HG03095 (cell line): ENCODE data around the gene MMAB.

Experiments
- ATAC-seq: cut with Tn5 transposase; IDR thresholded peaks from one replicate; pipeline ENCODE4 v1.9.1; 2021; ENCODE audit warnings: moderate library complexity; ENCODE audit not compliant: unreplicated experiment

MMAB gene

DNA sequence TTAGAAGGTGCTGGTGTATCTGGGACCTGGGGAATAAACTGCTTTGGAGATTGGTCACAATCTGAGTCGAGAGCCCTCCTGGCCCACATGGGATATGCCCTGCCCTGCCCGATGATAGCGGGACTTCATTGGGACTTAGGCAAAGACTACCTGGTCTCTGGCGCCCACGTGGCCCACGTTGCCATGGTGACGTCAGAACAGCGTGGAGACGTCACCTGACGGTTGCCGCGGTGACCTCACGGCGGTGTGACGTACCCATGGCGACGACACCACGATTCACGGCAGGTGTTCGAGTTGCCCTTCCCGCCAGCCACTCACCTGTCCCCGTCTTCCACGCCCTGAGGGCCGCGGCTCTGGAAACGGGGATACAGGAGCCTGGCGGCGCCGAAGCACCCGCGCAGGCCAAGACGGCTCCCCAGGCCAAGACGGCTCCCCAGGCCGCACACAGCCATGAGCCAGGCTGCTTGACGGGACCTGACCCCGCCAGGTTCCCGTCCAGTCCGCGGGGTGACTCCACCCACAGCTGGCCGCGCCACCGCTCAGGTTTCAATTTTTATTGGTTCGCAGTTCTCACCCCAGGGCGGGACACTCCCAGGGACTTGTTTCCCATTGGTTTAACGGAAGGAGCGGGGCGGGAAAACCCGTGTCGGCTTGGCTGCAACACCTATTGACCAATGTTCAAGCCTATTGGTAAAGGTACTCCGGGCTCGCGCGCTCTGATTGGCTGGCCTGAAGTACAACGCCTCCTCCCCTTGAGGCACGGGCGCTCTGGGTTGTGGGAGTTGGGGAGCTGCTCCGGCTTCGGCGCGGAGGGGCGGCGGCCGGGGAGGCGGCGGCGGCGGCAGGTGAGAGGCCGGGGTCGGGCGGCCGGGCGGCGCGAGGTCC, at the start of gene MMAB, which contains the start of gene MVK:
Gene MMAB, minus strand, starts transcription at position 476 of the 885 bp plus-strand sequence. Its CDS starts 24 bp downstream, at position 452.
Gene MVK, plus strand, starts transcription at position 766 of the 885 bp plus-strand sequence. CDS start 1,029 bp downstream, outside the sequence.
- peak; percentile 93 for ATAC-seq

DNA sequence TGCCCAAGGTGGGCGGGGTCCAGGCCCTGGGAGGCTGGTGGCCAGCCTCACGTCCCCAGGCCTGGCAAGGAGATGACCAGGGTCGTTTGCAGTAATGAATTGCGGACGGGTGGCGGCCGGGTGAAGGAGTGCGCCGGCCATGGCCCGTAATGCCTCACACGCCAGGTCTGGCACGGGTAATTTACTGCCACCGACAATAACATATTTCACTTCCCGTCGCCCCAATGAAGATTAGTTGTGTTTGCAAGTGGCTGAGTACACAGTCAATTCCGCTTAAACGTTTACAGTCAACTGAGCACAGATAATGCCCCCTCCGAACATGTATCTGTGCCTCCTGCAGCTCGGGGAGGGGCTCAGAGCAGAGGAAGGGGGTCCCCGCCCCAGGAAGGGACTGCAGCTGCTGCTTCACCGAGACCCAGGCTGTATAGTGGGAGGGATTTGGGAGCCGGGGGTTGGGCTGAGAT, 48.6 kb upstream of the MMAB start:
- ATAC-seq: no peak

DNA sequence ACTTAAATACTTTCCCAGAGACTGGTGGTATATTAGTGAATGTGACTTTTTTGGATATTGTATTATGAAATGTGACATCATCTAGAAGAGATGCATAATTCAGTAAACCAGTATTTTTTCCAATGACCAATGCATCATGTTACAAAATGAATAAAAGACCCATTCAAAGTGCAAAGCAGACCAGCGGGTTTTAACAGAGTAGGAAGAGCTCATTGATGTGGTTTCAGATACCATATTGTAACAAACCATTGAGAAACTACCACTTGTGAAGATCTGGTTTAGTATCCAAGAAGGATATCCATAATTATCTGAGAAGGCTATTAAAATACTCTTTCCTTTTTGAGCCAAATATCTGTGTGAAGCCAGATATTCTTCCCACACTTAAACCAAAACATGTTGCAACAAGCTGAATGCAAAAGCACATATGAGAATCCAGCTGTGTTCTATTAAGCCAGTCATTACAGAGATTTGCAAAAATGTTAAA, 47.9 kb upstream of the MMAB start:
- no peak for ATAC-seq

DNA sequence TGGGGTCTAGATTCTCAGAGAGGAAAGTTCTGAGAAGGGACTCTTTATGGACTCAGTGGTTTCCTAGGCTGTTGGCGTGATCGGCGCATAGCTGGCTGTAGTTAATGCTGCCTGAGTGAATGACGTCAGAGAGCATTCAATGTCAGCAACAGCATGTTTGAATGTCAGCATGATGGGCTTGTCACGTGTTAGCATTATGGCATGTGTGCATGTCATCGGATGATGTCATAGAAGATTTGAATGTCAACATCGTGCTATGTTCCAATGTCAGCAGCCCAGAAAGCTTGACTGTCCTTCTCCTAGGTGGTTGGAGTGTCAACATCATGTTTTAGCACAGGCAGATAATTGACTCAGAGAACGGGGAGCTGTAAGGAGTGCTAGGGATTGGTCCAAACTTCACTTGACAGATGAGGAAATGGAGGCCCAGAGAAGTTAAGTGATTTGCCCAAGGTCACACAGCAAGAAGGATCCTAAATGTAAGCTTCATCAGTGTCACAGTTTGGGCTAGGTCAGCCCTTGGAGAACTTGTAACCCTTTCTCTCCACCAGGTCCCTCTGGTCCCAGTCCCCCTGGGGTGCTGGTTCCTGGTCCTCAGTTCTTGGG, 45.8 kb upstream of the MMAB start:
- ATAC-seq: no peak

DNA sequence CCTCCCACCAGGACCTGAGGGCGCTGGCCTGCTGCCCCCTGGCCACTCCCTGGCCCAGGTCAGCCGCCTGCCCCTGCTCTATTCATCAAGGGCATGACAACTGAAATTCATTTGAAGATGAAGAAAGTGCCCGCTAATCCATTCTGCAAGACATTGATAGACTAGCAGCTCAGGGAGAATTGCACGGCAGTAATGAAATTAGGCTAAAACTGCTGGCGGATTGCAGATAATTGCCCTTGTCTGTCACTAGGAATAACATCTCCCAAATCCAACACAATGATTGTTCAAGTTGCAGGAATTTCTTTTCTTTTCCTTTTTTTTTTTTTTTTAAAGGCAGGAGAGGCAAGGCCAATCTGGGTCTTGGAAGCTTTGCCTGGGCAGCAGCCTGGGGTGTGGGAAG, 44.8 kb upstream of the MMAB start:
- no peak for ATAC-seq

DNA sequence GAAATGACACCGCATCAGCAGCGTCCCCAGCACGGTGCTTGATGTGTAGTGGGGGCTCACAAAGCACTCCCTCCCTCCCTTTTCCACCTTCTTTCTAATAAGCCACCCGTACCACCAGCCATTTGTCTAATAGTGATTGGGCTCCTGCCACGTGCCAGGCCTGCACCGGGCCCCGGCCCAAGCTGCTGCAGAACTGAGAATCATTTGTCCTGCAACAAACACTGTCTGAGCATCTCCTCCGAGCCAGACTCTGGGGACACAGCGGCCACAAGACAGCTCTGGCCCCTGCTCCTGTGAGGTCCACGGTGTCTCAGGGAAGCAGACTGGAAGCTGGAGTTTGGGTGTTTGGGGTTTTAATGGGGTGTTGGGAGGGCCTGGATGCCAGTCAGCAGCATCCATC, 44.2 kb upstream of the MMAB start:
- ATAC-seq: no peak

DNA sequence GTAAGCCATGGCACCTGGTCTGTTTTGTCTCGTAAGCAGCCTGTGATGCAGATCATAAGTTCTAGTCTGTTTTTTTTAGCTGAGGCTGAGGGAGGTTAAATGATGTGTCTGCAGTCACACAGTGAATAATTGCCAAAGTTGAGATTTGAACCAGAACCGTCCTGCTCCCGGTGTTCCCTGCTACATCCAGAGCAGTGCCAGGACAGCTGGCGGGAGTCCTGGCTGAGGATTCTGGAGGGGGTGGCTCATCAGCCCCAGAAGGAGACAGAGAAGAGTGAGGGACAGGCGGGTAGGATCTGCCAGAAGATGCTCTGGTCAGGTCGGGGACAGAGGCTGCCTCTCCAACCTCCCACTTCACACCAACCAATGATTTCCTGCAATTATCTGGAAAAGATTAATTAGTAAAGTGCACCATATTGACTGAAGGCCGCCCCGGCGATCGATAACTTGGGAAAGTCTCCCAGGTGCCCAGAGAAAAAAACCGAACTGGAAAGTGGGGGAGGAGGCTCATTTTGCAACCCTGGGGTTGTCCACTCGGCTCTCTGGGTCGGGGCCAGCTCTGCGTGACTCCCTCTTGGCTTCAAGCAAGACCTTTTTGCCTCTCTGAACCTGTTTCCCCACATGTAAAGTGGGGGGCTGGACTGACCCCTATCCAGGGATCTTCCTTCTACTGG, 42.4 kb upstream of the MMAB start:
- ATAC-seq: no peak

DNA sequence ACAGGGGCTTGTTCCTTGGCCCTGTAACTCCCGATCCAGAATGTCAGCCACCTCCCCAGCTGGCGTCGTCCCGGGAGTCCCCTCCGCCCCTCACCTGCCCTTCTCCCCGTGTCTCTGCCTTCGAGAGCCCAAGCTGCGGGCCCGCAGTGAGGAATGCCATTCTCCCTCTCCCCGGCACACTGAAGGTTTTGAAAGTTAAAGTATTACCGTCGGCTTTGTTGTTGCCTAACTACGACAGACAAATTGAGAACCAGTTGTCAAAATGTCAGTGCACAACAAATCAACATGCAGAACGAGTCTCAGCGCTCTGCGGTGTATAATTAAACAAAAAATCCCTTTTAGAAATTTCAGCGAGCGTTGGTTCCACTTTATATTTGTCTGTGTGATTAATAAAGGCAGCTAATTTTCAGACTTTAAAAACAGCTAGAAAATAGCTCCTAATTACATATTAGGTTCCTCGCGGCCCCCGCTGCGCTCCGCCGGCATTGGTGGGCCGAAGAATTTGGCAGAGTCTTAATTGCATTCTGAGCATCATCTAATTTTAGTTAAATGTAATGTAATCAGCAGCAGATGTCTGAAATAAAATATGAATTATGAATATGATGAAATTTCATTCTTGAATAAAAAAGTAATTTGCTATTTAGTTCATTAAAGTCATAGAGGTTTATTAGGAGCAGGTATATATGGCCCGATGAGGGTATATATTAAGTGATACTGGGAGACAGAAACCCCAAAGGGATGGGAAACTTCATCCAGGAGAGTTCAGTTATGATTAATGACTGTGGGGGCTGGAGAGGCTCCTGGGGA, 40.5 kb upstream of the MMAB start:
- no peak for ATAC-seq

DNA sequence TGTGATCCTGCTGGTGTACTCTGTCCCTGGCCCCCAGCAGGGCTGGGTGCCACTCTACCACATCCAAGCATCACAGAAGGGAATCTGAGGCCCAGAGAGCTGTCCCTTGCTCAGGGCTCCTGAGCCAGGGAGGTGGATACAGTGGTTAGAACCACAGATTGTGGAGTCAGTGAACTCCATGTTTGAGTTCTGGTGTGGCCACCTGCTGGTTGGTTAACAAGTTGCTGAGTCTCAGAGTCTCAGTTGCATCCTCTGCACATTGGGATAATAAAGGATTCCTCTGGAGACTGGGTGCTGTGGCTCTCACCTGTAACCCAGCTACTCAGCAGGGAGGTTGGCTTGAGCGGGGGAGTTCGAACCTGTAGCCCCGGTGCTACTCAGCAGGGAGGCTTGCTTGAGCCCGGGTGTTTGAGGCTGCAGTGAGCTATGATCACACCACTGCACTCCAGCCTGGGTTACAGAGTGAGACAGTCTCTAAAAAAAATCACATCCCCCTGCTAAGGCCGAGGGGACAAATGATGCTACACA, 39.7 kb upstream of the MMAB start:
- no peak for ATAC-seq

DNA sequence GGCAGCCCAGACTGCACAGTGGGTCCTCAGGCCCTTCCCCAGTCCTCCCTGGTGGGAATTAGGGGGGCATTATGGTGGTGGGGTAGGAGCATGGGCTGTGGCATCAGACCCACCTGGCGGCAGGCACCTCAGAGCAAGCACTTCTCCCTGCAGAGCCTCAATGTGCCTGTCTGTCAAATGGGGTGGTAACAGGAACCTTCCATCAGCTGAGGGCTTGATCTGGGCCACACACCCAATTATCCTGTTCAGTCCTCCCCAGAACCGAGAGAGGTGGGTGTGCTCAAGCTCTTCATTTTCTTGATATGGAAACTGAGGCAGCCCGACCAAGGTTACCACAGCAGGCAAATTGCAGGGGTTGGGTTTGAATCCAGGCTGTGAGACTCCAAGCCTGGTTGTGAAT, 38.7 kb upstream of the MMAB start:
- no peak for ATAC-seq

DNA sequence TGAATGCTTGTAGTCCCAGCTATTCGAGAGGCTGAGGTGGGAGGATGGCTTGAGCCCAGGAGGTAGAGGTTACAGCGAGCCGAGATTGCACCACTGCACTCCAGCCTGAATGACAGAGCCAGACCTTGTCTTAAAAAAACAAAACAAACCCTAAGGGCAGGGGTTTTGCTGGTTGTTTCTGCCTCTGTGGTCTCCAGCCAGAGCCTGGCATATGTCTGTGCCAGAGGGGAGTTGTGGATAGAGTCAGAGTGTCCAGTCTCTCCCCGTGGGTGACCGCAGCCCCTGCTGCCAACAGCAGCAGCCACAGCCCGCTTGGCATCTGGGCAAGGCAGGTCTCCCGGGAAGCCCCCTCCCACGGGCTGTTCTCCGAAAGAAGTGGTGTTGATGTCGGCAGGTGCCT, 37.9 kb upstream of the MMAB start:
- no peak for ATAC-seq

DNA sequence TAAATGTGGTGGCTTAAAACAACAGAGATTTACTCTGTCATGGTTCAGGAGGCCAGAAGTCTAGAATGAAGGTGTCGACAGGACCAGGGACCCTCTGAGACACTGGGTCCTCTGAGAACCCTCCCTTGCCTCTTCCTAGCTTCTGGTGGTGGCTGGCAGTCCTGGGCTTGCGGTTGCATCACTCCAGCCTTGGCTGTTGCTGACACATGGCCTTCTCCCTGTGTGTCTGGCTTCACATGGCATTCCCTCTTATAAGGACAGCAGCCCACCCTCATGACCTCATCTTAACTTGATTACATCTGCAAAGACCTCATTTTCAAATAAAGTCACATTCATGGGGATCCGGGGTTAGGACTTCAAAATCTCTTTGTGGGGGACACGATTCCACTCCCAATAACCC, 37.2 kb upstream of the MMAB start:
- ATAC-seq: no peak

DNA sequence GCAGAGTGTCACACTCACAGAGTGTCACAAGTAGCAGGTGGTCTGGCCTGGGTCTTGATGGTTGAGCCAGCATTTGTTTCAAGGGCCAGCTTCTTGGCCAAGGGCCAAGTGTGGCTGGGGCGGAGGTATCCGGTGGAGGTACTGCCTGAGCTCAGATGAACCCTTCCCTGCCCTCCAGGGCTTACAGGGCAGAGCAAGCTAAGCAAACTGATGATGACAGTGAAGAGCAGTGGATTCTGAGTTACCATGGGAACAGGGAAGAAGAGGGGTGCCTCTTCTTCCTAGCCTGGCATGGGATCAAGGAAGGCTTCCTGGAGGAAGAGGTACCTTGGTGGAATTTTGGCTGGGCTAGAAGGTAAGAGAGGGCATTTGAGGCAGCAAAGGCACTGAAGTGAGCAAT, 36.0 kb upstream of the MMAB start:
- ATAC-seq: no peak

DNA sequence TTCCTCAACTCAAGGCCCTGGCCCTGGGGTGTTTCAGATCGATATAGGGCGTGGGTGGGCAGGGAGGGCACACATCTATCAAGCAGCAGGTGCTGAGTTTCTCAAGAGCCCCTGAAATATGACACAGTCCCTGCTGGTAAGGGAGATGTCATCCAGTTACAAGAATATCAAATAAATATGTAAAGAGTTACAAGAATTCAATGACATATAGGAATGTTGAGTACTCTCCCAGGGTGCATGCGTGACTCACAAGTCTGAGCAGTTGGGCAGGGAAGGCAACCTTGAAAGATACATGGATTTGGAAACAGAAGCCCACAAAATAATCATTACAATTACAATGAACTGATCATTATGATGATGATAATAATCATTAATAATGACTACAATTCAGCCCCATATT, 35.5 kb upstream of the MMAB start:
- no peak for ATAC-seq

DNA sequence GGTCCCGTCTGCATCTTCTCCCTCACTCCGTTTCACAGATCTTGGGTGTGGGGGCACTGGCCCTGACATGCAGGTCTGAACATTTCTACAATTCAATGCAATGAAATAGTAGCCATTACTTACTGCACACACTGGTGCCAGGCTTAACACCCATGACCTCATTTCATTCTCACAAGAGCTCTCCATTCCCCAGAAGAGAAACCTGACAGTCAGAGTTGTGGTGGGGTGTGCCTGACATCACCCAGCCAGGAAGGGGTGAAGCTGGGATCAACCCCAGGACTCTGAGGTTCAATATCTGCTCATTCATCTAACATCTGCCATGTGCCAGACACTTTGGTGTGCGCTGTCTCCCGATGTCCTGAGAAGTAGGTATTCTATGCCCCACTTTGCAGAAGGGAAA, 35.0 kb upstream of the MMAB start:
- no peak for ATAC-seq

DNA sequence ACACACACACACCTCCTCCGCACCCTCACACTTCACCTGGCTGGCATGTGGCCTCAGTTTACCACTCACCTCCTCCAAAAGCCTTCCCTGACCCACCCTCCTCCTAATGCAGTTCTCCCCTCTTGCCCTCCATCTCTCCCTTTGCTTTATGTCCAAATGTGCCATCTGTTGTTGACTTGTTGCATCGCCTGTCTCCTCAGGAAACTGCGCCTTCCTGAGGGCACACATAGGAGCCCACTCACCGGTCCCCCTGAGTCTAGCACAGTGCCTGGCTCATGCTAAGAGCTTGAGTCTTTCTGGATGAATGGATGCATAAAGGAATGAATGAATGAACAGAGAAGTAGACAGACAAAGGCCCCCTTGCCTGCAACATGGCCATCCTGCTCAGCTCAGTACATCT, 34.3 kb upstream of the MMAB start:
- no peak for ATAC-seq

DNA sequence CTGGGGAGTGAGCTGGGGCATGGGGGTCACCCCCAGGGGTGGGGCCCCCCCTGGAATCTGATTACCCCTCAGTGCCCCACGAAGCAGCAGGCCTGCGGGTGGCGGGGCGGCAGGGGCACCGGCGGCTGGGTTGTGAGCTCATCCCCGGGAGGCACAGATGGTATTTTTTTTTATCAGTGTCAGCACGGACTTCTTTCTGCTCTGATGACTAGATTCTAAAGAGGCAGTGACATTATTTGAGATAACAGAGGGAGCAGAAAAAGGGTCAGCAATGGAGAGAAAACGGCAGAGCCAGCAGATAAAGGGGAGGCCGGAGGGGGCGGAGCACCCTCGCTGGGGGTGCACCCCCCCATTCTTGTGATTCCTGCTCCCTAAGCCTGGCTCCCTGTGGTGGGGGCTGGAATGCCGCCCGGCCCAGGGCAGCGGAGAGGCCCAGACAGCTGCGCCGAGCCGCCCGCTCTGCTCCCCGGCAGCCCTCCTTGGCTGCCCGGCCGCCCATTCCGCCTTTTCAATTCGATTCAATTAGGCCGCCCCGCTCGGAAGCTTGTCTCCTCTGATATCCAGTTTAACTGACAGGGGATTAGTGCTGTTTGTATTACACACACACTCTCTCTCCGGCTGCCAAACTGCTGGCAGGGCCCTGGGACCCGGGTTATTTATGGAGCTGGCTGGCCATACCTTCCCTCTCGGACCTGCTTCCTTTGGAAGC, 33.2 kb upstream of the MMAB start:
- no peak for ATAC-seq

DNA sequence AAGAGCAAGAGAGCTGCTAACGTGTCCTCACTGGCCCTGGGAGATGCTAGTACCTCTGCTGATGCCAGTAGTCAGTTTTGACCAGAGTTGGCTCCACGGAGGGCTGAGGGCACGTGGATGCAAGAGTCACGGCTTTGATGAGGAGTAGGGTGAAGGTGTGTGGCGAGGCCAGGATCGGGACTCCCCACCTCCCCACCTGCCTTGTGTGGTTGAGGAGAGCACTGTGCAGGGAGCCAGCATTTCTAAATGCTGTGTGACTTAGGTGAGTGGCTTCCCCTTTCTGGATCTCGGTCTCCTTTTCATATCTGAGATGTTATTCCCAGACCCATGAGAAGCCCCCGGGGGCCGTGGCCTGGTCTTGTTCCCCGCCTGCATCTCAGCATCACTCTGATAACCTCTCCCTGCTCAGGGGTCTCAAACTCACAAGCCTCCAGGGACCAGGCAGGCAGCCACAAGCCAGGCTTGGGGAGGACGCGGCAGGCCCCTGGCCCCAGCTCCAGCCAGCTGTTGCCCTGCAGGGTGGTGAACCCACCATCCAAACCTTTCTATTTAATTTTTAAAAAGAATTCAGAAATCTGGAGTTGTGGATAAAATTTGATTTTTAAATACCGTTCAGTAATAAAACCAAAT, 32.4 kb upstream of the MMAB start:
- no peak for ATAC-seq

DNA sequence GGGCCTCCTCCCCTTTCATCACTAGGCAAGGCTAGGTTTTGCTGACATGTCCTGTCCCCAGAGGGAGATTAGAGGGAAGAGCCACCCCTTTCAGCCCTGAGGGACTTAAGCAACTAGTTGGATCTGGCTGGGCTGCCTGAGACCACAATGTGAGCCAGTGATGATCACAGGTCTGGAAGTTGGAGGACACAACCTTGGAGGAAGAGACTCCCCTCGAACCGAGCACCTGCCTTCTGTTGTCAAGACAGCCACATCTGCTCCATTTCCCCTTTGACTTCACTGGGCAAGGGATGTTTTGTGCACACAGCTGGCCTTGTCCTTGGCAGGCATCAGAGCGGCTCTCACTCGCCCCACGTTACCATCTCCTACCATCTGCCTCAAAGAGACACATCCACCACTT, 31.7 kb upstream of the MMAB start:
- ATAC-seq: no peak
